CD4-positive, alpha-beta T cell treated with Interleukin-10 for 1 hour (primary cell): ENCODE data around the gene TMEFF2.

Source experiments
- DNase-seq: peaks from one replicate; pipeline ENCODE4 v3.0.0-alpha.2; 2020

Gene TMEFF2

GRCh38 chr2:192007581-192008228 is 187.0 kb downstream of the TMEFF2 start:
- no peak for DNase-seq

GRCh38 chr2:192005211-192005610 is 189.5 kb downstream of the TMEFF2 start:
- DNase-seq, result no peak

DNA sequence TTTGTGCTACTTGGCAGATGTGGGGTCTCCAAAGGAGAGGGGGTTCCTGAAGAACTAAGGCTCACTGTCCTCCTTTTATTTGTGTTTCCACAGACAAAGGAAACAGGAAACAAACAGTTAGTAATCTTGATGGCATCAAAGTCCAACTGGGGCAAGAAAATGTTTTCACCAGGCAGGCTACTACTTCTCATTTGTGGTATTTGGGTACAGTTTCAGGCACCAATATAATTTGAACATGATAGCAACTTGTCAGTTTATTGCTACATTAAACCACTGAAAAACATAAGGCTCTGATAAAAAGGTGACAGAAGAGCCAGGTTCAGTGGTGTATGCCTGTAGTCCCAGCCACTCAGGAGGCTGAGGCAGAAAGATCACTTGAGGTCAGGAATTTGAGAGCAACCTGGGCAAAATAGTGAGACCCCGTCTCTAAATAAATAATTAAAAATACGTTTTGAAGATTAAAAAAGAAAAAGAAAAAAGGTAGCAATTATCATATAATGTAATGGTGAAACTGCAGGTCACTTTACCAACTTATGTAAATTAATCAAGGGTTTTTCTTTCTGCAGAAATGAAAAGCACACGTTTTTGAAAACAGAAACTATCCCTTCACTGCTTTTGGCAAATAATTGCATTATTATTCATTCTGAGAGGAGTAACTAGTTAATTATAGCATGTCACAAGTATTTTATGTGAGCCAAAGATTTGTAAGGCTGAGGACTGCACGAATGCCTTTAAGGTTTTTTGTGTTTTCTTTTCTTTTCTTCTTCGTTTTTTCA is 190.4 kb downstream of the TMEFF2 start:
- DNase-seq, result no peak

DNA sequence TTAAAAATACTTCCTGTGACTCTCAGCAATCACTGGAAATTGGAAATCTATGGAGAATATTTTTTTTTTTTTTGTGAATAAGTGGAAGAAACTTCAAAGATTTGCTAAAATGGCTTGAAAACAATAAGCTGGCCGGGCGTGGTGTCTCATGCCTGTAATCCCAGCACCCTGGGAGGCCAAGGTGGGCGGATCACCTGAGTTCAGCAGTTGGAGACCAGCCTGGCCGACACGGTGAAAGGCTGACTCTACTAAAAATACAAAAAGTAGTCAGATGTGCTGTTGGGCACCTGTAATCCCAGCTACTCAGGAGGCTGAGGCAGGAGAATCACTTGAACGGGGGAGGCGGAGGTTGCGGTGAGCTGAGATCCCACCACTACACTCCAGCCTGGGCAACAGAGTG is 192.3 kb downstream of the TMEFF2 start:
- DNase-seq, result no peak

- DNase-seq, result no peak
These were observed 194.3 kb downstream of the TMEFF2 start for GRCh38 chr2:192000196-192000980.

- DNase-seq, result no peak
These were observed 195.5 kb downstream of the TMEFF2 start for GRCh38 chr2:191999101-191999841.

- DNase-seq, result no peak
These were observed 199.4 kb downstream of the TMEFF2 start for GRCh38 chr2:191995285-191995684.

- no peak for DNase-seq
These were observed 200.0 kb downstream of the TMEFF2 start for GRCh38 chr2:191994749-191995148.

DNA sequence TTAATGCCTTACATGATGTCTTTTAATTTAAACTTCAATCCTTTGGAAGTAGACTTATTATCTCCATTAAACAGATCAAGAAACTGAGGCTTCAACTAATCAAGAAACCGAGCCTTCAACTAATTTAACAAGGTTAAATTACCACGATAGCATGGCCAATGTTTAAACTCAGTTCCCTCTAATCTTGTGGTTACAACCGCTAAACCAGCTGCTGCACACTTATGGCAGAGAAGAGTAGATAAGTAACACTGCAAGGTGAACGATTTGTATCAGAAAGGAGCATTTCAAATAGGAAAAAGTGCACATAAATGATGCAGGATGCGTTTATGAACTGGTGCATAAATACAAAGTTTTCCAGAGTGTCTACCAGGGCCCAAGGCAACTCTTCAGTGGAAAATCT is 203.3 kb downstream of the TMEFF2 start:
- DNase-seq, result no peak

DNA sequence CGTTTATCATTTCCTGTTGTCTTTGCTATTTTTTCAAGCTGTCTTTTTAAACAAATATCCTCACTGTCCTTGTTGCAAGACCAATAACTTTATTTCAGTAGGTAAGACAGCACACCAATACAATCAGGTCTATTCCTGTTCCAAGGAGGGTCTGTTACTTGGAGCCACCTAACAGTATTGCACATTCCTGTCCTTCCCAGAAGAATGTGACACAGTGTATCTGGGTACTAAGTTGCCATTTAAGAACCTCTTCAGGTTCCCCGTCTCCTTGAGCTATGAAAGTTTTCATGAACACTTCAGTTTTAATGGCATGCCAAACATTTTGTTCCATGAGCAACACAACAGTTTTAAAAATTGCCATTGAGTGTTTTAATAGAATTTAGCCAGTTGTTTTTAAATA is 209.0 kb downstream of the TMEFF2 start:
- DNase-seq, result no peak

DNA sequence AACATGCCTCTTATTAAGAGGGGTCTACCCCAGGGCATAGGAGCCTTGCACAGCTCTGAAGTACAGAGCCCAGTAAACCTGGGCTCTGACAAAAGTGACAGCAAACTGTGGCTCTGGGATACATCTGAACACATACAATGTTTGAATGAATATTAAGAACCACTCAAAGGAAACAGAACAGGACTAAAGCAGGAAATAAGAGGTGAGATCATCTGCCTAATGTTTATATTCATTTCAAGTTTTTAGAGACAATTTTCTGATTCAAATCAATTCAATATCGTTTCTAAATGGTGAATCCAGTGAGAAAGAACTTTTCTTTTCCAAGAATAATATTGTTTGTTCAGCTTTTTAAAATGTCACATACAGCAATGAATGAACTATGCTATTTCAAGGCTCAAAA is 211.1 kb downstream of the TMEFF2 start:
- DNase-seq, result no peak

DNA sequence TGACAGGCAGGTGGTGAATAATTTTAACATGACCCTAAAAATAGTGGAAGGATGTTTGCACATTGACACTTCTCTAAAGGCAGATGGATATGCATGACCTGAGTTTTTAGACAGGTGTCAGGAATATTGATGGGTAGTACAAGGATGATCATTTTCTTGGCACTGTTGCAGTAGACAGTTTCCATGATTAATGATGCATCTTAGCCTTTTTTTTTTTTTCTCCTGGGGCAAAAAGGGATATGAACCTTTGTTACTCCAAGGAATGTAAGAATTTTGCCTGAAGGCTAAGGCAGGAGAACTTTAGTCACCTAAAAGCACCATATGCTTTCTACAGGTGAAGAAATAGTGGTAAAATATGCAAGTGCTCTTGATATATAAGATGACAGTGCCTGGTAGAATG is 211.5 kb downstream of the TMEFF2 start:
- no peak for DNase-seq

DNA sequence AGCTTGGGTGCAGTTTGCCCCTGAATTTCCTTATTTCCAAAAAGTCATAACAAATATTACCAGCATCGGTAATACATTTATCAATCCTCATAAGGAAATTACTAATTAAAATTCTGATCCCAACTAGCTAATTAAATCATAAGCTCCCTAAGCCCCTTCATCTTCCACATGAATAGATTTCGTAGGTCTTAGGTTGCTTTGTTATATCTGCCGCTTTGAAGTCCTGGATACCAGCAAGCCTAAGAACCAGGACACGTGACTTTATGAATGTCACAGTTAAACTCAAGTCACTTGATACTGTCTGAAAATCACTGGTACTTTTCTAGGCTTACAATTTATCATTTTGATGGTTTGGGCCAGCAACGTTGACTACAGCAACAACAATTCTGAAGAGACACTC is 213.0 kb downstream of the TMEFF2 start:
- DNase-seq, result no peak

DNA sequence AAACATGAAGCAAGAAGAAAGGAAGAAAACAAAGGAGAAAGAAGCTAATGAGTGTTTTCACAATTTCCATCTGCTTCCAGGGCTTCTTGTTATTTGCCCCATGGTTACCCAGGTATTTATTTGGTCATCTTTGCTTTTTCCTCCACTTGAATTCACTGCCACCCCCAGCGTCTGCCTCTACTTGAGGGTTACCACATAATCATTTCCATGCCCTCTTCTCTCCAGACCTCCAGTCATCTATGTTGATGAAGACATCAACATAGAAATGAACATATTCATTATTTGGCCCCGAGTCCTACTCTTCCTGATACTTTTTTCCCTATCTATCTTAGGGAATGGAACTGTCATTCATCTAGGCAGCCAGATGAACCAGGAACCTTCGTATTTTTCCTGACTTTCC is 214.2 kb downstream of the TMEFF2 start:
- DNase-seq, result no peak

GRCh38 chr2:191979221-191979730 is 215.5 kb downstream of the TMEFF2 start:
- DNase-seq, result no peak

GRCh38 chr2:191977754-191978153 is 217.0 kb downstream of the TMEFF2 start:
- DNase-seq, result no peak

DNA sequence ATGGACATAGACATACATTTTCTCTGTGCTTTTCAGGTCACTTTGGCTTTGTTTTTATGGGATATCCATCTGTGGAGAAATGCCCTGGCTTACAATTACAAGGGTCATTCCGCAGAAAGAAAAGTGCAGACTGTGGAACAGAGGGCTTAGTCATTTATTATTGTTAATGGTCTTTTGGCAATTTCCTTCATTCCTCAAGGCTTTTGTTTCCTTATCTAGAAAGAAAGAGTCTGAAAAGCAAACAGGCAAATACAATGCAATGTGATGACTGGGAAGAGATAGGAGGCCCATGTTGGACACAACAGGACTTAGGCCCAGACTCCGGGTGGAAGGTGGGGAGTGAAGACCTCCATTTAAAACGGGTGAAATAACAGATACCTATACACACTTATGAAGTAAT is 218.3 kb downstream of the TMEFF2 start:
- DNase-seq, result no peak

DNA sequence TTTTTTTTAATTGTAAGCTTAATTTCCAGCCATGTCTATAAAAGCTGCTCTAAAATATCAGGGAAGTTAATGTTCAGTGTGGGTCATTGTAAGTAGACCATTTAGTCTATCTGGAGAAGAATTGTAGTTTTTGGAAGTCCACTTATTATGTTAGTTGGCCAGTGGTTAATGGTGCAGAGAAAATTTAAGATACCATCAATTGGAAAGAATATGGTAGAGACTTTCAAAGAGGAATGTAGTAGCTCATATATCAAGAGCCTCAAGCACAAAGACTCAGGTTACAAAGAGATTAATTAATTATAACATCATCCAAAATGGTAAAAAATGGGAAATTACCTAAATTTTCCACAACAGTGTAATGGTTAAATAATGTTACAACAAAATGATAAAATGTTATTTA is 220.1 kb downstream of the TMEFF2 start:
- DNase-seq, result no peak

- DNase-seq, result no peak
These were observed 223.9 kb downstream of the TMEFF2 start for GRCh38 chr2:191970867-191971266.

DNA sequence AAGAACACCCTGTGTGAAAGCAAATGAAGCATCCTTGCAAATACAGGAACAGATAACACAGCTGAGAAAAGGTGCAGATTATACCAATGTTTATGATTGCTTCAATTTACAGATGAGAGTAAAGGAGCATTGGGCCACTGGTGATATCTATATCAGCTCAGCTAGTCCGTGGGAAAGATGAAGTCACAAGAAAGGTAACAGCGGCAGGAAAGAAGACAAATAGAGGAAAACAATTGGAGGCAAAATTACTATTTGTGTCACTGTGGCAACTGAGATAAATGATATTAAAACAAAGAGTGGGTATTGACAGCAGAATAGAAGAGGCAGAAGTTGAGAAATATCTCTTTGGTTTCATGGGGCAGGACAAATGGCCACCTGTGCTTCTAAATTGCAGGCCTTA is 226.6 kb downstream of the TMEFF2 start:
- DNase-seq, result no peak

GRCh38 chr2:191965733-191966132 is 229.0 kb downstream of the TMEFF2 start:
- no peak for DNase-seq

DNA sequence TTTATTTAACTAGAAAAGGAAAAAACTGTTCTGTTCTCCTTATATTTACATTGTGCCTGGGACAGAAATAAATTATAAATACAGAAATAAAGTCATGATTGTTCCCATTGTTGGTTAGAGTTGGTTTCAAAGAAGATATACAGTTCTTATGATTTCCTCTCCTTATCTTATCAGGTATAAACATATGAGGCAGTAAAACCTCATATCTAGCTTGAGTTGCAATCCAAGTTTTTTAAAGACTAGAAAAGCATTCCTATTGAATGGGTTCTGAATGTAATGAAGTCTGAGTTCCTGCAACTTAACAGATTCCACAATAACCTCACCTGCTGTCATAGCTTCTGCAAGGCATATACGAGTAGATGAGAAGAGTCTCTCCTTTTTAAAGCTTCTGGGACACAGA is 233.2 kb downstream of the TMEFF2 start:
- no peak for DNase-seq

GRCh38 chr2:191959209-191959608 is 235.5 kb downstream of the TMEFF2 start:
- no peak for DNase-seq
